OCI-LY7 (cell line): ENCODE data around the gene ULK4. TPM values are rescaled to one million over a fixed set of nuclear protein-coding genes. Genes with fewer than 3 reads are reported as not detected.

Experiments used
- BruUV-seq: library from RNA; stranded (reverse); fragments of 400-500 nt; replicated peaks from 2 replicates; lab custom pipeline; 2021; lab: Mats Ljungman, UMichigan
- CTCF ChIA-PET: fragments of 300-600 bp; sonication (Branson Sonifier 250); formaldehyde crosslinking; loops from one replicate; lab custom pipeline; 2022; ENCODE audit warnings: antibody characterized with exemption; ENCODE audit not compliant: unreplicated experiment; lab: Charles Lee
- POLR2A ChIA-PET: fragments of 300-600 bp; sonication (Branson Sonifier 250); formaldehyde crosslinking; loops from one replicate; lab custom pipeline; 2022; ENCODE audit warnings: antibody characterized with exemption; lab: Charles Lee
- DNase-seq: peaks from one replicate; pipeline ENCODE4 v3.0.0-alpha.2; 2015; ENCODE audit warnings: low spot score
- H2AFZ ChIP-seq: fragments of 200-600 bp; sonication (generic), shearing (Covaris generic); 2 replicates; pipeline ENCODE4 v1.6.1; 2014; ENCODE audit warnings: mild to moderate bottlenecking, antibody characterized with exemption, low read length, moderate library complexity
- H3K27ac ChIP-seq: fragments of 200-600 bp; sonication (generic); 2 replicates; pipeline ENCODE4 v1.5.1; 2014; ENCODE audit warnings: mixed run types, low read depth, mild to moderate bottlenecking, moderate library complexity, low read length, inconsistent platforms; ENCODE audit not compliant: poor library complexity, severe bottlenecking
- H3K36me3 ChIP-seq: fragments of 200-600 bp; sonication (generic); 2 replicates; pipeline ENCODE4 v1.6.1; 2014; ENCODE audit warnings: mild to moderate bottlenecking, antibody characterized with exemption, low read length, moderate library complexity, mixed read lengths; ENCODE audit not compliant: insufficient read depth
- H3K4me1 ChIP-seq: fragments of 200-600 bp; sonication (generic); 2 replicates; pipeline ENCODE4 v1.5.1; 2014; ENCODE audit warnings: mild to moderate bottlenecking, low read length; ENCODE audit not compliant: insufficient read depth, poor library complexity, severe bottlenecking
- H3K4me2 ChIP-seq: fragments of 200-600 bp; sonication (generic); 2 replicates; pipeline ENCODE4 v1.6.1; 2014; ENCODE audit warnings: mild to moderate bottlenecking, low read length
- H3K4me3 ChIP-seq: fragments of 200-600 bp; sonication (generic); 2 replicates; pipeline ENCODE4 v1.5.1; 2014; ENCODE audit warnings: mild to moderate bottlenecking, low read depth, low read length; ENCODE audit not compliant: poor library complexity, severe bottlenecking
- H3K79me2 ChIP-seq: fragments of 200-600 bp; sonication (generic); 2 replicates; pipeline ENCODE4 v1.6.1; 2016; ENCODE audit warnings: low read depth, mild to moderate bottlenecking, low read length, moderate library complexity, mixed read lengths; ENCODE audit not compliant: insufficient read depth
- H3K9me2 ChIP-seq: fragments of 200-600 bp; sonication (generic); 2 replicates; pipeline ENCODE4 v1.6.1; 2016; ENCODE audit warnings: mild to moderate bottlenecking, low read length, mixed read lengths; ENCODE audit not compliant: insufficient read depth
- H3K9me3 ChIP-seq: fragments of 200-600 bp; sonication (generic); 2 replicates; pipeline ENCODE4 v1.6.1; 2014; ENCODE audit warnings: mild to moderate bottlenecking, mixed run types, low read length, mixed read lengths
- H4K20me1 ChIP-seq: fragments of 200-600 bp; sonication (generic); 2 replicates; pipeline ENCODE4 v1.6.1; 2014; ENCODE audit warnings: mild to moderate bottlenecking, antibody characterized with exemption, low read length, moderate library complexity, mixed read lengths; ENCODE audit not compliant: insufficient read depth
- EZH2phosphoT487 ChIP-seq: fragments of 200-600 bp; sonication (generic); IDR thresholded peaks from 2 replicates; pipeline ENCODE4 v1.6.1; 2018; ENCODE audit warnings: low read depth, borderline replicate concordance, mild to moderate bottlenecking, mixed run types, antibody characterized with exemption, low read length, moderate library complexity, mixed read lengths
- intact Hi-C: fragments of 100-400 bp; cut with micrococcal nuclease; formaldehyde crosslinking; loops from one replicate; pipeline ENCODE4 v1.10.0; 2022; ENCODE audit not compliant: unreplicated experiment
- total RNA-seq, 2 experiments: library from RNA; depleted of rRNA in 1 of 2; stranded (reverse); fragments of >200 nt in 1 of 2; shearing (Covaris generic) in 1 of 2; gene quantifications; 2 replicates each; pipeline ENCODE4 v1.2.3, GENCODE V29; 2014 to 2022
- TF ChIP-seq, protein P1 (sequence below): fragments of 200-600 bp; sonication (generic); conservative IDR thresholded peaks from 2 replicates; pipeline ENCODE4 v1.5.1; 2014; ENCODE audit warnings: mild to moderate bottlenecking, antibody characterized with exemption, low read length, moderate library complexity, mixed read lengths

The ULK4 gene
- total RNA-seq, 2 experiments from 2014 or later: 18.9 to 21.0 TPM

DNA sequence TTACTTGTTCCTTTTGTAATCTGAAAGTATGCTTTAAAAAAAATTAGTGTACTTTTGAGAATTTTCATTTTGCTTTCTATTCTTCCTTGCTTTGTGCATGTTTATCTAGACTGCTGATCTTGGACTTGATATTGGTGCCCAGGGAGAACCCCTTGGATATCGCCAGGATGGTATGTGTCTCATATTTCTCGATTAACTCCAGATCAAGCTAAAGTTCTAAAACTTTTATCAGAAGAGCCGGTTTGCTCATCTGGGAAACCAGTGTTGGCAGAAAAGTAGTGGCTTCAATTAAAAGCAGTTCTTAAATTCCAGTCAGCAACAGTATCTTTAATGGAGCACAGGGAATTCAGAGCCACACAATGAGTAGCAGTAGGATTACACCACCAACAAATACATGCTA, 724.0 kb downstream of the ULK4 start:
- no peak for DNase-seq
- no peak for TF ChIP-seq EZH2phosphoT487
- TF ChIP-seq, protein P1, sequence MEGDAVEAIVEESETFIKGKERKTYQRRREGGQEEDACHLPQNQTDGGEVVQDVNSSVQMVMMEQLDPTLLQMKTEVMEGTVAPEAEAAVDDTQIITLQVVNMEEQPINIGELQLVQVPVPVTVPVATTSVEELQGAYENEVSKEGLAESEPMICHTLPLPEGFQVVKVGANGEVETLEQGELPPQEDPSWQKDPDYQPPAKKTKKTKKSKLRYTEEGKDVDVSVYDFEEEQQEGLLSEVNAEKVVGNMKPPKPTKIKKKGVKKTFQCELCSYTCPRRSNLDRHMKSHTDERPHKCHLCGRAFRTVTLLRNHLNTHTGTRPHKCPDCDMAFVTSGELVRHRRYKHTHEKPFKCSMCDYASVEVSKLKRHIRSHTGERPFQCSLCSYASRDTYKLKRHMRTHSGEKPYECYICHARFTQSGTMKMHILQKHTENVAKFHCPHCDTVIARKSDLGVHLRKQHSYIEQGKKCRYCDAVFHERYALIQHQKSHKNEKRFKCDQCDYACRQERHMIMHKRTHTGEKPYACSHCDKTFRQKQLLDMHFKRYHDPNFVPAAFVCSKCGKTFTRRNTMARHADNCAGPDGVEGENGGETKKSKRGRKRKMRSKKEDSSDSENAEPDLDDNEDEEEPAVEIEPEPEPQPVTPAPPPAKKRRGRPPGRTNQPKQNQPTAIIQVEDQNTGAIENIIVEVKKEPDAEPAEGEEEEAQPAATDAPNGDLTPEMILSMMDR: no peak
- H3K36me3 ChIP-seq: peaks cover 95% of the 10 kb centered on the region
- H3K9me3 ChIP-seq: no peaks in the 10 kb centered on the region
- no peak overlapping the region for H3K4me2 ChIP-seq
- CTCF ChIA-PET: no interaction called here
- no peak overlapping the region for H3K27ac ChIP-seq
- no TSS peak for BruUV-seq
- H2AFZ ChIP-seq: no peak overlapping the region
- H3K9me2 ChIP-seq: no peaks in the 10 kb centered on the region
- intact Hi-C loops: no loop called here
- POLR2A ChIA-PET: interaction anchor here (0.7 to 1.5 kb wide), 2 partner anchors 10 to 435 kb away, joined by 3 to 6 read pairs; no protein-coding TSS in a partner anchor
- H3K4me1 ChIP-seq: no peaks in the 10 kb centered on the region
- H4K20me1 ChIP-seq: no peaks in the 10 kb centered on the region
- no peak overlapping the region for H3K4me3 ChIP-seq
- H3K79me2 ChIP-seq: no peaks in the 10 kb centered on the region

DNA sequence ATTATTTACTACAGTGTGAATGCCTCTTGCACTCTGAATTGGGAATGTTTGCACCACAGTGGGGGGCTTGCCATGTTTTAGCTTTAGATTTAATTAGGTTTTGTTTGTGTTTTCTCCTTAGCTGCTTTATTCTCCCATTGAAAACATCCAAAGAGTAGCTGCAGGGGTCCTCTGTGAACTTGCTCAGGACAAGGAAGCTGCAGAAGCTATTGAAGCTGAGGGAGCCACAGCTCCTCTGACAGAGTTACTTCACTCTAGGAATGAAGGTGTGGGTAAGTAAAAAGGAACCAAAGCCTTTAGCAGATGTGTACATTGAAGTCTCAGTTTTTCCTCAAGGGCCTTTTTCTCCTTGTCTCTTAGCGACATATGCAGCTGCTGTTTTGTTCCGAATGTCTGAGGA, 725.7 kb downstream of the ULK4 start:
- intact Hi-C loops: no loop called here
- POLR2A ChIA-PET: interaction anchor here (0.5 to 3.4 kb wide), 5 partner anchors 9 to 740 kb away, joined by 3 to 7 read pairs (median 4); no protein-coding TSS in a partner anchor
- Histone ChIP-seq H3K4me3 (no peak overlapping the region), H3K27ac (no peak overlapping the region), H3K4me2 (no peak overlapping the region), H3K79me2 (no peaks in the 10 kb centered on the region), H2AFZ (no peak overlapping the region), H4K20me1 (no peaks in the 10 kb centered on the region), H3K9me3 (no peaks in the 10 kb centered on the region), H3K36me3 (peaks cover 99% of the 10 kb centered on the region), H3K9me2 (no peaks in the 10 kb centered on the region), H3K4me1 (no peaks in the 10 kb centered on the region)
- BruUV-seq: no TSS peak
- CTCF ChIA-PET: no interaction called here
- no peak for DNase-seq
- TF ChIP-seq, protein P1: no peak
- no peak for TF ChIP-seq EZH2phosphoT487
